Erythroblast (primary cell): ENCODE results near the gene ALDH18A1.

Experiments
- GATA1 ChIP-seq: IDR thresholded peaks from 2 replicates; pipeline ENCODE4 v1.6.1; 2011; ENCODE audit warnings: low read depth, mild to moderate bottlenecking, control low read depth, low read length, moderate library complexity
- POLR2A ChIP-seq: IDR thresholded peaks from 2 replicates; pipeline ENCODE4 v1.6.1; 2011; ENCODE audit warnings: mild to moderate bottlenecking, low read length

GRCh38 chr10:95646160-95646559 is 10.4 kb downstream of the ALDH18A1 start:
- TF ChIP-seq POLR2A (no peak), GATA1 (no peak)
